Heart left ventricle (tissue), 16 donors: Measurements from ENCODE around the gene PLPP1. TPM values are rescaled to one million over a fixed set of nuclear protein-coding genes. Genes with fewer than 3 reads are reported as not detected.
A peak's percentile ranks its signal among the peaks of the same experiment; 100 is the strongest.

Experiments
- ATAC-seq, 4 donors: fragments of 200-7000 bp; cut with Tn5 transposase; one replicate each; pipeline ENCODE4 v1.9.1; 2020 to 2022; ENCODE audit warnings: moderate library complexity in 4 of 4, mild to moderate bottlenecking in 3 of 4, moderate number of reproducible peaks in 1 of 4
- DNase-seq, 5 donors: peaks; one replicate each; pipeline ENCODE4 v3.0.0-alpha.2; 2020
- H3K27ac ChIP-seq, 12 donors: fragments of 200-600 bp; sonication (generic) in 4 of 12; one replicate each; pipeline versions ENCODE4 v1.5.0 to v1.8.0; 2016 to 2022; ENCODE audit warnings: mild to moderate bottlenecking in 2 of 12
- H3K27me3 ChIP-seq, 9 donors: fragments of 200-600 bp; sonication (generic) in 2 of 9; one replicate each; pipeline versions ENCODE4 v1.5.1 to v1.8.0; 2016 to 2022; ENCODE audit warnings: mild to moderate bottlenecking in 3 of 9
- H3K36me3 ChIP-seq, 9 donors: fragments of 200-600 bp; sonication (generic) in 2 of 9; one replicate each; pipeline versions ENCODE4 v1.5.0 to v1.8.0; 2018 to 2022; ENCODE audit warnings: mild to moderate bottlenecking in 2 of 9
- H3K4me1 ChIP-seq, 12 donors: fragments of 200-600 bp; sonication (generic) in 4 of 12; one replicate each; pipeline versions ENCODE4 v1.5.0 to v1.8.0; 2016 to 2022; ENCODE audit warnings: mild to moderate bottlenecking in 3 of 12
- H3K4me3 ChIP-seq, 12 donors: fragments of 200-600 bp; sonication (generic) in 4 of 12; one replicate each; pipeline versions ENCODE4 v1.5.0 to v1.8.0; 2017 to 2022; ENCODE audit warnings: mild to moderate bottlenecking in 9 of 12, moderate library complexity in 4 of 12
- H3K9me3 ChIP-seq, 12 donors: fragments of 200-600 bp; sonication (generic) in 4 of 12; one replicate each; pipeline versions ENCODE4 v1.5.0 to v1.8.0; 2016 to 2022; ENCODE audit warnings: mild to moderate bottlenecking in 1 of 12
- CTCF ChIP-seq, 12 donors: fragments of 200-600 bp; sonication (generic) in 4 of 12; IDR thresholded peaks; one replicate each; pipeline versions ENCODE4 v1.5.0 to v1.8.0; 2018 to 2022; ENCODE audit warnings: antibody characterized with exemption in 12 of 12, mild to moderate bottlenecking in 5 of 12
- POLR2A ChIP-seq, 2 donors: fragments of 450-650 bp; IDR thresholded peaks; one replicate each; pipeline ENCODE4 v1.6.1; 2017; ENCODE audit warnings: antibody characterized with exemption in 2 of 2, mild to moderate bottlenecking in 2 of 2, moderate library complexity in 2 of 2
- WGBS, 4 donors: extraction: QIAGEN DNeasy Blood & Tissue Kit in 2 of 4; methylation state at CpG; one replicate each; pipeline versions ENCODE4 v1.1.5 to v1.1.7; 2013 to 2018; 5-methylcytosine and 5-hydroxymethylcytosine counted together
- intact Hi-C, 10 donors: fragments of 100-400 bp; cut with DNase I; formaldehyde crosslinking; loops; one replicate each; pipeline versions ENCODE4 v1.11.1 to v1.14.2; 2022
- polyA plus RNA-seq, 2 donors: library from polyadenylated mRNA; stranded (reverse); fragments of 200-250 nt; gene quantifications; one replicate each; pipeline ENCODE4 v1.2.3, GENCODE V29; 2013
- total RNA-seq, 9 donors: library from RNA; depleted of rRNA in 2 of 9; stranded (reverse); fragments of >200 nt in 2 of 9; fragmentation: NEBNext Ultra II Directional in 3 of 9; extraction: Animal tissue kit (Norgen Biotek cat#: 25700) in 3 of 9; gene quantifications; one replicate each; pipeline versions ENCODE4 v1.1.0 to v1.2.4, GENCODE V29; 2016 to 2023
- donor health status: ischemic (EF 13 %, LVEDD 7.1; RV severe dilation, severe dysfunction).
- donor health status: healthy with polysubstance abuse.
- donor health status: DM: no; HTN: yes; CAD: no.
- donor health status: DM: no; HTN: no; CAD: no.
- donor health status: ischemic (EF 25% LVEDD 6.9; RV normal size, moderate dysfunction).
- donor health status: ischemic (EF 25% LVEDD 5.7; RV mildly dilated, moderate dysfunction).
- donor health status: healthy.
- donor health status: DM: yes; HTN: yes; CAD: no.
- donor health status: ischemic (EF 35%, LVEDD 5.7; RV mildly dilated, moderate dysfunction).
- donor health status: nonischemic (EF 11% LVEDD 7.7; RV severe dilation, severe dysfunction).
- donor health status: DM: yes; HTN: yes; CAD: no.
- donor health status: PGD.
- donor health status: ischemic (EF 29% LVEDD 5.4; RV normal size, mild dysfunction).
- donor health status: nonischemic (EF 23%, LVEDD 6.1; RV moderate dilation, normal function).

PLPP1 gene
- total and polyA plus RNA-seq, 11 donors = 64.9 to 223 (median 81.5) TPM

GRCh38 chr5:55518831-55519390 lies 15.9 kb downstream of the PLPP1 start:
- peaks cover 0 to 83% (median 37%) of the 10 kb centered on the region in 12 donors for H3K4me1 ChIP-seq
- no peak for DNase-seq
- peaks cover 0 to 5% (median 0%) of the 10 kb centered on the region in 9 donors for H3K36me3 ChIP-seq
- no peaks in the 10 kb centered on the region for H3K9me3 ChIP-seq
- TF ChIP-seq POLR2A (IDR thresholded peaks at IDR 0.05) = no peak
- no peak for TF ChIP-seq CTCF (IDR thresholded peaks at IDR 0.05)
- H3K4me3 ChIP-seq = no peak overlapping the region
- no peak overlapping the region for H3K27ac ChIP-seq
- no peak for ATAC-seq
- H3K27me3 ChIP-seq = no peaks in the 10 kb centered on the region
- intact Hi-C loops = loop anchor here in 1 of 10 donors (5.0 kb wide), 1 partner anchor 173 kb away; no protein-coding TSS in a partner anchor

GRCh38 chr5:55517804-55518203 lies 17.0 kb downstream of the PLPP1 start:
- no peaks in the 10 kb centered on the region for H3K27me3 ChIP-seq
- H3K27ac ChIP-seq = no peak overlapping the region
- no peaks in the 10 kb centered on the region for H3K9me3 ChIP-seq
- no peak for ATAC-seq
- peaks cover 0 to 79% (median 37%) of the 10 kb centered on the region in 12 donors for H3K4me1 ChIP-seq
- H3K4me3 ChIP-seq = no peak overlapping the region
- peaks cover 0 to 5% (median 0%) of the 10 kb centered on the region in 9 donors for H3K36me3 ChIP-seq
- intact Hi-C loops = loop anchor here in 1 of 10 donors (5.0 kb wide), 1 partner anchor 174 kb away; no protein-coding TSS in a partner anchor
- DNase-seq = no peak
- TF ChIP-seq POLR2A (IDR thresholded peaks at IDR 0.05) (no peak), CTCF (IDR thresholded peaks at IDR 0.05) (no peak)
- 96 to 99% (median 97%) methylated on average over 7 of the region's 7 CpGs for WGBS, 4 donors

GRCh38 chr5:55511010-55511409 lies 23.8 kb downstream of the PLPP1 start:
- 24 to 42% (median 39%) methylated on average over 1 of the region's 1 CpG for WGBS, 4 donors
- DNase-seq (no peak), ATAC-seq (no peak)
- TF ChIP-seq POLR2A (IDR thresholded peaks at IDR 0.05) = no peak
- TF ChIP-seq CTCF (IDR thresholded peaks at IDR 0.05) = no peak
- Histone ChIP-seq H3K27me3 (no peaks in the 10 kb centered on the region), H3K4me3 (no peak overlapping the region), H3K4me1 (peaks cover 4 to 73% (median 54%) of the 10 kb centered on the region in 12 donors), H3K9me3 (no peaks in the 10 kb centered on the region), H3K27ac (no peak overlapping the region), H3K36me3 (no peaks in the 10 kb centered on the region)
- intact Hi-C loops = no loop called here

GRCh38 chr5:55510523-55510880 lies 24.3 kb downstream of the PLPP1 start:
- ATAC-seq (peak in 2 of 4 donors; percentile 12 to 23), DNase-seq (no peak)
- intact Hi-C loops = no loop called here
- no peaks in the 10 kb centered on the region for H3K9me3 ChIP-seq
- TF ChIP-seq POLR2A (IDR thresholded peaks at IDR 0.05) (no peak), CTCF (IDR thresholded peaks at IDR 0.05) (no peak)
- peak overlapping the region in 5 of 12 donors; percentile 2 to 60 (median 27) for H3K27ac ChIP-seq
- H3K36me3 ChIP-seq = no peaks in the 10 kb centered on the region
- H3K27me3 ChIP-seq = no peaks in the 10 kb centered on the region
- peaks cover 4 to 73% (median 52%) of the 10 kb centered on the region in 12 donors for H3K4me1 ChIP-seq
- H3K4me3 ChIP-seq = no peak overlapping the region
